HepG2 (cell line): ENCODE data around the gene ARF6. TPM values are rescaled to one million over a fixed set of nuclear protein-coding genes. Genes with fewer than 3 reads are reported as not detected.

ENCODE experiments used
- FIP1L1 ChIP-seq: fragments of 200-400 bp; formaldehyde crosslinking; IDR thresholded peaks from 2 replicates; pipeline ENCODE4 v1.6.1; 2018; ENCODE audit warnings: low read depth, mild to moderate bottlenecking, low read length, moderate library complexity, borderline replicate concordance; ENCODE audit not compliant: insufficient read depth
- FOXM1 ChIP-seq: sonication (generic); formaldehyde crosslinking; IDR thresholded peaks from 2 replicates; pipeline ENCODE4 v1.5.0; 2020; ENCODE audit warnings: missing genetic modification reagents
- FOXP1 ChIP-seq, 2 experiments: fragments of 450-650 bp in 1 of 2; IDR thresholded peaks; 2 replicates each; pipeline ENCODE4 v1.6.1; 2017 to 2018; ENCODE audit warnings: antibody characterized with exemption in 1 of 2
- HMG20A ChIP-seq: IDR thresholded peaks from 2 replicates; pipeline ENCODE4 v1.6.1; 2016; ENCODE audit warnings: borderline replicate concordance
- NFATC3 ChIP-seq: sonication (generic); formaldehyde crosslinking; IDR thresholded peaks from 2 replicates; pipeline ENCODE4 v1.5.1; 2020; ENCODE audit warnings: mild to moderate bottlenecking, missing genetic modification reagents
- NPAS2 ChIP-seq: sonication (generic); formaldehyde crosslinking; IDR thresholded peaks from 2 replicates; pipeline ENCODE4 v1.8.0; 2022; ENCODE audit warnings: mild to moderate bottlenecking, missing genetic modification reagents, borderline replicate concordance
- PHB2 ChIP-seq: fragments of 450-650 bp; IDR thresholded peaks from 2 replicates; pipeline ENCODE4 v1.6.1; 2018; ENCODE audit not compliant: partially characterized antibody
- PLRG1 ChIP-seq: fragments of 450-650 bp; conservative IDR thresholded peaks from 2 replicates; pipeline ENCODE4 v1.6.1; 2016
- RAD51 ChIP-seq: fragments of 450-650 bp; IDR thresholded peaks from 2 replicates; pipeline ENCODE4 v1.6.1; 2016; ENCODE audit warnings: borderline replicate concordance
- RFXAP ChIP-seq: sonication (generic); formaldehyde crosslinking; IDR thresholded peaks from 2 replicates; pipeline ENCODE4 v1.4.0; 2020; ENCODE audit warnings: missing genetic modification reagents, borderline replicate concordance
- TCF12 ChIP-seq, 2 experiments: fragments of 450-650 bp in 1 of 2; sonication (generic) in 1 of 2; formaldehyde crosslinking in 1 of 2; IDR thresholded peaks; 2 replicates each; pipeline versions ENCODE4 v1.6.1 to v1.8.0; 2017 to 2022; ENCODE audit warnings: antibody characterized with exemption in 1 of 2, mild to moderate bottlenecking in 1 of 2, missing genetic modification reagents in 1 of 2, moderate library complexity in 1 of 2
- THYN1 ChIP-seq: sonication (generic); formaldehyde crosslinking; IDR thresholded peaks from 2 replicates; pipeline ENCODE4 v1.8.1; 2023; ENCODE audit warnings: low read depth, mild to moderate bottlenecking, moderate library complexity, missing genetic modification reagents, borderline replicate concordance
- YY1 ChIP-seq: IDR thresholded peaks from 2 replicates; pipeline ENCODE4 v1.6.1; 2011; ENCODE audit warnings: low read length, low read depth, moderate library complexity, mild to moderate bottlenecking; ENCODE audit not compliant: insufficient read depth, insufficient replicate concordance
- ZKSCAN5 ChIP-seq: sonication (generic); formaldehyde crosslinking; IDR thresholded peaks from 2 replicates; pipeline ENCODE4 v1.5.1; 2020; ENCODE audit warnings: mild to moderate bottlenecking, missing genetic modification reagents
- ZNF335 ChIP-seq: sonication (generic); formaldehyde crosslinking; IDR thresholded peaks from 2 replicates; pipeline ENCODE4 v1.4.0; 2020; ENCODE audit warnings: missing genetic modification reagents
- ZNF451 ChIP-seq: sonication (generic); formaldehyde crosslinking; IDR thresholded peaks from 2 replicates; pipeline ENCODE4 v1.5.0; 2020; ENCODE audit warnings: mild to moderate bottlenecking, missing genetic modification reagents
- ZNF496 ChIP-seq: sonication (generic); formaldehyde crosslinking; IDR thresholded peaks from 2 replicates; pipeline ENCODE4 v1.8.1; 2023; ENCODE audit warnings: mild to moderate bottlenecking, moderate library complexity, missing genetic modification reagents; ENCODE audit not compliant: insufficient replicate concordance
- ZNF790 ChIP-seq: sonication (generic); formaldehyde crosslinking; IDR thresholded peaks from 2 replicates; pipeline ENCODE4 v1.8.0; 2022; ENCODE audit warnings: missing genetic modification reagents, mild to moderate bottlenecking, borderline replicate concordance
- polyA plus RNA-seq, 8 experiments: library from polyadenylated mRNA; depleted of rRNA in 3 of 8; stranded (reverse) in 7 of 8; unstranded in 1 of 8; fragments of >200 nt; fragmentation: Illumina TruSeq in 4 of 8; extraction: Trizol in 4 of 8; gene quantifications; 2 replicates each; pipeline versions ENCODE4 v1.2.1 to v1.2.3, GENCODE V29; 2011 to 2016; ENCODE audit warnings: low read depth in 4 of 8, missing spikeins in 1 of 8, mixed read lengths in 1 of 8; ENCODE audit not compliant: insufficient read depth in 1 of 8
- total RNA-seq, 5 experiments: library from RNA; depleted of rRNA; stranded (reverse); fragments of >200 nt; fragmentation: Illumina TruSeq; extraction: Trizol; gene quantifications; 2 replicates each; pipeline ENCODE4 v1.2.3, GENCODE V29; 2016; ENCODE audit warnings: low read depth in 1 of 5
- TF ChIP-seq, protein P1 (sequence below): sonication (generic); formaldehyde crosslinking; IDR thresholded peaks from 2 replicates; pipeline ENCODE4 v1.5.1; 2020; ENCODE audit warnings: mild to moderate bottlenecking, missing genetic modification reagents, borderline replicate concordance
- TF ChIP-seq, protein P2 (sequence below): IDR thresholded peaks from 2 replicates; pipeline ENCODE4 v1.6.1; 2016; ENCODE audit warnings: control low read depth
- TF ChIP-seq, protein P3 (sequence below): sonication (generic); formaldehyde crosslinking; IDR thresholded peaks from 2 replicates; pipeline ENCODE4 v1.8.0; 2022; ENCODE audit warnings: low read depth, missing genetic modification reagents

The ARF6 gene
- total and polyA plus RNA-seq, 2 of the 13 experiments (the other 11 are each of a cell fraction or from before 2014, with no cell fraction given) = 12.7 to 31.9 TPM

DNA sequence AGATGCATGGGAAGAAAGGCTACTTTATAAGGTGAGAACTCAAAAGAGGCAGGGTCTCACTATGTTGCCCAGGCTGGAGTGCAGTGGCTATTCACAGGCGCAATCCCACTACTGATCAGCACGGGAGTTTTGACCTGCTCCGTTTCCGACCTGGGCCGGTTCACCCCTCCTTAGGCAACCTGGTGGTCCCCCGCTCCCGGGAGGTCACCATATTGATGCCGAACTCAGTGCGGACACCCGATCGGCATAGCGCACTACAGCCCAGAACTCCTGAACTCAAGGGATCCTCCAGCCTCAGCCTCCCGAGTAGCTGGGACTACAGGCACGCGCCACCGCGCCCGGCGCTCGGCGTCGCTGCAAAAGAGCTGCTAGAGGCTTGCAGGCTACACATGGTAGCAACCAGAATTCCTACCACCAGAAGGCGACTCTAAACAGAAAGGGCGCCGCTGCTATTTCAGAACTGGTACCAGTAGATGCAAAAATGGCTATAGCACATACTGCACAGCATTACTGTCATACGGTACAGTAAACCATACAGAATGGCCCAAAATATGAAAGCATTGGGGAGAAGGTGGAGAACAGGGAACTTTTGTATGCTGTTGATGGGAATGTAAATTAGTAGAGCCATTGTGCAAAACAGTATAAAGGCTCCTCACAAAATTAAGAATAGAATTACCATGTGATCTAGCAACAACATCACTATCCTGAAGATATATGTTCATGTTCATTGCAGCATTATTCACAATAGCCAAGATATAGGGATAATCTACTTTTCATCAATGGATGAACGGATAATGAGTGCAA is 39.1 kb upstream of the ARF6 start (continued):
- TF ChIP-seq PLRG1 (no peak), PHB2 (no peak), YY1 (peak; percentile 58), TCF12 (IDR thresholded peaks at IDR 0.05) (no peak), TCF12 (CRISPR knock-in tag; IDR thresholded peaks at IDR 0.05) (no peak), ZNF451 (0 out of 2 replicates have a peak, but pooled peaks have one; percentile 61), FIP1L1 (no peak), FOXM1 (CRISPR knock-in tag) (no peak), ZNF496 (no peak), THYN1 (CRISPR knock-in tag) (no peak), ZNF335 (CRISPR knock-in tag) (no peak), ZKSCAN5 (CRISPR knock-in tag) (no peak), FOXP1 (IDR thresholded peaks at IDR 0.05) (no peak), FOXP1 (CRISPR knock-in tag; IDR thresholded peaks at IDR 0.05) (no peak), NPAS2 (CRISPR knock-in tag) (no peak), RFXAP (CRISPR knock-in tag) (no peak), RAD51 (no peak), HMG20A (CRISPR knock-in tag) (peak; percentile 44; the same call in 1 of the 2 replicates), ZNF790 (CRISPR knock-in tag) (no peak), NFATC3 (CRISPR knock-in tag) (no peak)
- TF ChIP-seq, protein P1, sequence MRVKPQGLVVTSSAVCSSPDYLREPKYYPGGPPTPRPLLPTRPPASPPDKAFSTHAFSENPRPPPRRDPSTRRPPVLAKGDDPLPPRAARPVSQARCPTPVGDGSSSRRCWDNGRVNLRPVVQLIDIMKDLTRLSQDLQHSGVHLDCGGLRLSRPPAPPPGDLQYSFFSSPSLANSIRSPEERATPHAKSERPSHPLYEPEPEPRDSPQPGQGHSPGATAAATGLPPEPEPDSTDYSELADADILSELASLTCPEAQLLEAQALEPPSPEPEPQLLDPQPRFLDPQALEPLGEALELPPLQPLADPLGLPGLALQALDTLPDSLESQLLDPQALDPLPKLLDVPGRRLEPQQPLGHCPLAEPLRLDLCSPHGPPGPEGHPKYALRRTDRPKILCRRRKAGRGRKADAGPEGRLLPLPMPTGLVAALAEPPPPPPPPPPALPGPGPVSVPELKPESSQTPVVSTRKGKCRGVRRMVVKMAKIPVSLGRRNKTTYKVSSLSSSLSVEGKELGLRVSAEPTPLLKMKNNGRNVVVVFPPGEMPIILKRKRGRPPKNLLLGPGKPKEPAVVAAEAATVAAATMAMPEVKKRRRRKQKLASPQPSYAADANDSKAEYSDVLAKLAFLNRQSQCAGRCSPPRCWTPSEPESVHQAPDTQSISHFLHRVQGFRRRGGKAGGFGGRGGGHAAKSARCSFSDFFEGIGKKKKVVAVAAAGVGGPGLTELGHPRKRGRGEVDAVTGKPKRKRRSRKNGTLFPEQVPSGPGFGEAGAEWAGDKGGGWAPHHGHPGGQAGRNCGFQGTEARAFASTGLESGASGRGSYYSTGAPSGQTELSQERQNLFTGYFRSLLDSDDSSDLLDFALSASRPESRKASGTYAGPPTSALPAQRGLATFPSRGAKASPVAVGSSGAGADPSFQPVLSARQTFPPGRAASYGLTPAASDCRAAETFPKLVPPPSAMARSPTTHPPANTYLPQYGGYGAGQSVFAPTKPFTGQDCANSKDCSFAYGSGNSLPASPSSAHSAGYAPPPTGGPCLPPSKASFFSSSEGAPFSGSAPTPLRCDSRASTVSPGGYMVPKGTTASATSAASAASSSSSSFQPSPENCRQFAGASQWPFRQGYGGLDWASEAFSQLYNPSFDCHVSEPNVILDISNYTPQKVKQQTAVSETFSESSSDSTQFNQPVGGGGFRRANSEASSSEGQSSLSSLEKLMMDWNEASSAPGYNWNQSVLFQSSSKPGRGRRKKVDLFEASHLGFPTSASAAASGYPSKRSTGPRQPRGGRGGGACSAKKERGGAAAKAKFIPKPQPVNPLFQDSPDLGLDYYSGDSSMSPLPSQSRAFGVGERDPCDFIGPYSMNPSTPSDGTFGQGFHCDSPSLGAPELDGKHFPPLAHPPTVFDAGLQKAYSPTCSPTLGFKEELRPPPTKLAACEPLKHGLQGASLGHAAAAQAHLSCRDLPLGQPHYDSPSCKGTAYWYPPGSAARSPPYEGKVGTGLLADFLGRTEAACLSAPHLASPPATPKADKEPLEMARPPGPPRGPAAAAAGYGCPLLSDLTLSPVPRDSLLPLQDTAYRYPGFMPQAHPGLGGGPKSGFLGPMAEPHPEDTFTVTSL = no peak
- TF ChIP-seq, protein P2, sequence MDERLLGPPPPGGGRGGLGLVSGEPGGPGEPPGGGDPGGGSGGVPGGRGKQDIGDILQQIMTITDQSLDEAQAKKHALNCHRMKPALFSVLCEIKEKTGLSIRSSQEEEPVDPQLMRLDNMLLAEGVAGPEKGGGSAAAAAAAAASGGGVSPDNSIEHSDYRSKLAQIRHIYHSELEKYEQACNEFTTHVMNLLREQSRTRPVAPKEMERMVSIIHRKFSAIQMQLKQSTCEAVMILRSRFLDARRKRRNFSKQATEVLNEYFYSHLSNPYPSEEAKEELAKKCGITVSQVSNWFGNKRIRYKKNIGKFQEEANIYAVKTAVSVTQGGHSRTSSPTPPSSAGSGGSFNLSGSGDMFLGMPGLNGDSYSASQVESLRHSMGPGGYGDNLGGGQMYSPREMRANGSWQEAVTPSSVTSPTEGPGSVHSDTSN (CRISPR knock-in tag) = no peak
- TF ChIP-seq, protein P3, sequence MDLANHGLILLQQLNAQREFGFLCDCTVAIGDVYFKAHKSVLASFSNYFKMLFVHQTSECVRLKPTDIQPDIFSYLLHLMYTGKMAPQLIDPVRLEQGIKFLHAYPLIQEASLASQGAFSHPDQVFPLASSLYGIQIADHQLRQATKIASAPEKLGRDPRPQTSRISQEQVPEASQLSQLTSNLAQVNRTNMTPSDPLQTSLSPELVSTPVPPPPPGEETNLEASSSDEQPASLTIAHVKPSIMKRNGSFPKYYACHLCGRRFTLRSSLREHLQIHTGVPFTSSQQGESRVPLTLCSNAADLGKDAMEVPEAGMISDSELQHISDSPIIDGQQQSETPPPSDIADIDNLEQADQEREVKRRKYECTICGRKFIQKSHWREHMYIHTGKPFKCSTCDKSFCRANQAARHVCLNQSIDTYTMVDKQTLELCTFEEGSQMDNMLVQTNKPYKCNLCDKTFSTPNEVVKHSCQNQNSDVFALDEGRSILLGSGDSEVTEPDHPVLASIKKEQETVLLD = no peak
